HepG2 (cell line): ENCODE data around the gene ANKS1A. TPM values are rescaled to one million over a fixed set of nuclear protein-coding genes. Genes with fewer than 3 reads are reported as not detected.

Source experiments
- ATAC-seq: fragments of 200-7000 bp; cut with Tn5 transposase; 3 replicates; pipeline ENCODE4 v1.9.1; 2020; ENCODE audit warnings: mild to moderate bottlenecking, moderate library complexity
- BruUV-seq: library from RNA; stranded (reverse); fragments of 400-500 nt; replicated peaks from 2 replicates; lab custom pipeline; 2021; lab: Mats Ljungman, UMichigan
- CTCF ChIA-PET: fragments of 300-600 bp; formaldehyde crosslinking; extraction: SDS; loops from one replicate; lab custom pipeline; 2021; ENCODE audit warnings: low total read pairs, inconsistent platforms, low intra/inter-chr PET ratio; lab: Yijun Ruan, JAX
- POLR2A ChIA-PET: fragments of 350-600 bp; sonication (Branson Sonifier 250); formaldehyde crosslinking; loops from one replicate; lab custom pipeline; 2020; ENCODE audit warnings: antibody characterized with exemption, inconsistent platforms; lab: Yijun Ruan, JAX
- DNase-seq: peaks from one replicate; pipeline ENCODE4 v3.0.0-alpha.2; 2015; ENCODE audit warnings: low spot score
- FAIRE-seq: peaks from 3 replicates; lab custom pipeline; 2011; peaks lifted over from hg19 to GRCh38; lab: Jason Lieb, UNC
- H2AFZ ChIP-seq: one replicate; pipeline ENCODE4 v1.6.1; 2011; ENCODE audit warnings: low read length, inconsistent platforms
- H3K27ac ChIP-seq: fragments of 300-600 bp; 3 replicates; pipeline ENCODE4 v1.8.0; 2011; ENCODE audit warnings: mixed run types, mild to moderate bottlenecking, mixed read lengths, low read length, inconsistent platforms; ENCODE audit not compliant: insufficient read depth; ENCODE audit errors: extremely low read length
- H3K27me3 ChIP-seq, 2 experiments: fragments of 200-600 bp in 1 of 2; 2 replicates in 1 of 2; 3 replicates in 1 of 2; pipeline versions ENCODE4 v1.6.0 to v1.8.0; 2011; ENCODE audit warnings: low read length in 2 of 2, mild to moderate bottlenecking in 2 of 2, moderate library complexity in 2 of 2, inconsistent platforms in 1 of 2; ENCODE audit not compliant: insufficient read depth in 2 of 2, control insufficient read depth in 1 of 2
- H3K36me3 ChIP-seq, 2 experiments: fragments of 200-600 bp in 1 of 2; replicated peaks in 1 of 2; 2 replicates in 1 of 2; 3 replicates in 1 of 2; pipeline versions ENCODE4 v1.5.1 to v1.8.0; 2011; ENCODE audit warnings: low read length in 2 of 2, inconsistent platforms in 1 of 2; ENCODE audit not compliant: insufficient read depth in 2 of 2, control insufficient read depth in 1 of 2
- H3K4me1 ChIP-seq: 2 replicates; pipeline ENCODE4 v1.5.1; 2012; ENCODE audit warnings: low read length, inconsistent platforms; ENCODE audit not compliant: insufficient read depth
- H3K4me2 ChIP-seq: 2 replicates; pipeline ENCODE4 v1.6.0; 2011; ENCODE audit warnings: low read depth, low read length, inconsistent platforms
- H3K4me3 ChIP-seq, 3 experiments: fragments of 200-600 bp in 1 of 3; sonication (generic), shearing (Covaris generic) in 1 of 3; replicated peaks in 1 of 3; 2 replicates each; pipeline ENCODE4 v1.5.1; 2011 to 2016; ENCODE audit warnings: low read length in 3 of 3, inconsistent platforms in 2 of 3, low read depth in 2 of 3, mild to moderate bottlenecking in 2 of 3, control low read depth in 1 of 3, mixed read lengths in 1 of 3; ENCODE audit not compliant: insufficient read depth in 1 of 3
- H3K79me2 ChIP-seq: one replicate; pipeline ENCODE4 v1.6.1; 2011; ENCODE audit warnings: low read length, inconsistent platforms; ENCODE audit not compliant: insufficient read depth
- H3K9ac ChIP-seq: 2 replicates; pipeline ENCODE4 v1.6.0; 2011; ENCODE audit warnings: mild to moderate bottlenecking, low read depth, low read length, inconsistent platforms; ENCODE audit not compliant: insufficient read depth
- H3K9me3 ChIP-seq: 2 replicates; pipeline ENCODE4 v1.5.1; 2012; ENCODE audit warnings: mild to moderate bottlenecking, low read length
- H4K20me1 ChIP-seq: 2 replicates; pipeline ENCODE4 v1.6.0; 2011; ENCODE audit warnings: inconsistent platforms, mild to moderate bottlenecking, low read length, moderate library complexity; ENCODE audit not compliant: insufficient read depth
- ATF7-NPFF ChIP-seq: sonication (generic); formaldehyde crosslinking; IDR thresholded peaks from 2 replicates; pipeline ENCODE4 v1.8.1; 2023; ENCODE audit warnings: mild to moderate bottlenecking, low read depth, missing genetic modification reagents, moderate library complexity
- MIER2 ChIP-seq: IDR thresholded peaks from 2 replicates; pipeline ENCODE4 v1.6.1; 2016; ENCODE audit warnings: missing biosample characterization, missing genetic modification reagents
- MLLT10 ChIP-seq: sonication (generic); formaldehyde crosslinking; IDR thresholded peaks from 2 replicates; pipeline ENCODE4 v1.4.0; 2020; ENCODE audit warnings: missing genetic modification reagents
- MYPOP ChIP-seq: sonication (generic); formaldehyde crosslinking; IDR thresholded peaks from 2 replicates; pipeline ENCODE4 v1.8.1; 2023; ENCODE audit warnings: mild to moderate bottlenecking, moderate library complexity, missing genetic modification reagents
- NR2F2 ChIP-seq: IDR thresholded peaks from 2 replicates; pipeline ENCODE4 v1.6.1; 2012; ENCODE audit warnings: low read depth, inconsistent platforms, borderline replicate concordance
- PLSCR1 ChIP-seq: sonication (generic); formaldehyde crosslinking; IDR thresholded peaks from 2 replicates; pipeline ENCODE4 v1.5.0; 2020; ENCODE audit warnings: missing genetic modification reagents, mild to moderate bottlenecking, borderline replicate concordance
- TCF7 ChIP-seq: sonication (generic); IDR thresholded peaks from 2 replicates; pipeline ENCODE4 v1.6.1; 2016; ENCODE audit warnings: antibody characterized with exemption, low read depth
- TEAD2 ChIP-seq: sonication (generic); formaldehyde crosslinking; IDR thresholded peaks from 2 replicates; pipeline ENCODE4 v1.9.0; 2021; ENCODE audit warnings: missing genetic modification reagents
- ZBTB25 ChIP-seq: IDR thresholded peaks from 2 replicates; pipeline ENCODE4 v1.6.1; 2018; ENCODE audit warnings: missing genetic modification reagents
- ZBTB37 ChIP-seq: sonication (generic); formaldehyde crosslinking; IDR thresholded peaks from 2 replicates; pipeline ENCODE4 v1.4.0; 2020; ENCODE audit warnings: mild to moderate bottlenecking, missing genetic modification reagents
- ZFY ChIP-seq: sonication (generic); formaldehyde crosslinking; IDR thresholded peaks from 2 replicates; pipeline ENCODE4 v1.4.0; 2020; ENCODE audit warnings: missing genetic modification reagents
- ZNF138 ChIP-seq: sonication (generic); formaldehyde crosslinking; IDR thresholded peaks from 2 replicates; pipeline ENCODE4 v1.5.0; 2020; ENCODE audit warnings: mild to moderate bottlenecking, low read depth, missing genetic modification reagents
- ZNF292 ChIP-seq: sonication (generic); formaldehyde crosslinking; IDR thresholded peaks from 2 replicates; pipeline ENCODE4 v1.8.1; 2022; ENCODE audit warnings: mild to moderate bottlenecking, low read depth, missing genetic modification reagents, borderline replicate concordance
- ZNF530 ChIP-seq: sonication (generic); formaldehyde crosslinking; IDR thresholded peaks from 2 replicates; pipeline ENCODE4 v1.5.0; 2020; ENCODE audit warnings: low read depth, mild to moderate bottlenecking, missing genetic modification reagents
- ZNF660 ChIP-seq: sonication (generic); formaldehyde crosslinking; IDR thresholded peaks from 2 replicates; pipeline ENCODE4 v1.5.1; 2020; ENCODE audit warnings: mild to moderate bottlenecking, low read depth, missing genetic modification reagents, borderline replicate concordance
- WGBS: methylation state at CpG from one replicate; pipeline ENCODE4 v1.1.6; 2017; ENCODE audit warnings: low lambda C conversion rate; 5-methylcytosine and 5-hydroxymethylcytosine counted together
- in situ Hi-C: cut with HindIII; loops from 2 replicates; pipeline ENCODE4 v1.10.0; 2017; ENCODE audit warnings: low pct_unique_long_range_greater_than_20kb; ENCODE audit not compliant: extremely low pct_ligation_motif_present
- intact Hi-C: fragments of 100-400 bp; cut with micrococcal nuclease; formaldehyde crosslinking; loops from one replicate; pipeline ENCODE4 v1.10.0; 2022; ENCODE audit not compliant: unreplicated experiment
- polyA plus RNA-seq, 8 experiments: library from polyadenylated mRNA; depleted of rRNA in 3 of 8; stranded (reverse) in 7 of 8; unstranded in 1 of 8; fragments of >200 nt; fragmentation: Illumina TruSeq in 4 of 8; extraction: Trizol in 4 of 8; gene quantifications; 2 replicates each; pipeline versions ENCODE4 v1.2.1 to v1.2.3, GENCODE V29; 2011 to 2016; ENCODE audit warnings: low read depth in 4 of 8, missing spikeins in 1 of 8, mixed read lengths in 1 of 8; ENCODE audit not compliant: insufficient read depth in 1 of 8
- total RNA-seq, 5 experiments: library from RNA; depleted of rRNA; stranded (reverse); fragments of >200 nt; fragmentation: Illumina TruSeq; extraction: Trizol; gene quantifications; 2 replicates each; pipeline ENCODE4 v1.2.3, GENCODE V29; 2016; ENCODE audit warnings: low read depth in 1 of 5

Gene ANKS1A
- total and polyA plus RNA-seq, 2 of the 13 experiments (the other 11 are each of a cell fraction or from before 2014, with no cell fraction given): 7.2 to 15.1 TPM

GRCh38 chr6:34990971-34991560, 102.0 kb downstream of the ANKS1A start:
- no peaks in the 10 kb centered on the region for H3K4me1 ChIP-seq
- intact Hi-C loops (no loop called here), in situ Hi-C loops (no loop called here)
- DNase-seq (no peak), FAIRE-seq (no peak), ATAC-seq (no peak)
- WGBS: 100% methylated on average over 2 of the region's 2 CpGs
- no peak overlapping the region for H2AFZ ChIP-seq
- no peak overlapping the region for H3K27ac ChIP-seq
- no peaks in the 10 kb centered on the region for H4K20me1 ChIP-seq
- no peaks in the 10 kb centered on the region for H3K9me3 ChIP-seq
- peaks cover 27 to 53% of the 10 kb centered on the region in 2 experiments for H3K36me3 ChIP-seq
- H3K79me2 ChIP-seq: no peaks in the 10 kb centered on the region
- H3K4me2 ChIP-seq: no peak overlapping the region
- BruUV-seq: no TSS peak
- H3K9ac ChIP-seq: no peak overlapping the region
- ChIA-PET POLR2A (no interaction called here), CTCF (no interaction called here)
- H3K27me3 ChIP-seq: no peaks in the 10 kb centered on the region
- TF ChIP-seq ZNF292 (CRISPR knock-in tag) (no peak), NR2F2 (no peak), ZBTB37 (no peak), MIER2 (CRISPR knock-in tag) (no peak), MLLT10 (no peak), TCF7 (no peak), ZNF660 (CRISPR knock-in tag) (no peak), TEAD2 (CRISPR knock-in tag) (no peak), MYPOP (no peak), ZNF138 (CRISPR knock-in tag) (no peak), ZFY (no peak), PLSCR1 (CRISPR knock-in tag) (no peak), ZBTB25 (CRISPR knock-in tag) (no peak), ZNF530 (CRISPR knock-in tag) (no peak), ATF7-NPFF (CRISPR knock-in tag) (no peak)
- no peak overlapping the region for H3K4me3 ChIP-seq
